Cerebellar nuclear complex (tissue), 1 donor: ENCODE measurements around the gene SULT2B1.

ENCODE experiments used
- DNase-seq, 2 experiments: peaks; one replicate each; lab custom pipeline; 2025; lab: John Stamatoyannopoulos, UW

The SULT2B1 gene

GRCh38 chr19:48600679-48601417 is 48.9 kb downstream of the SULT2B1 start:
- DNase-seq: no peak

- no peak for DNase-seq
These were observed 51.0 kb downstream of the SULT2B1 start for GRCh38 chr19:48603001-48603400.

- DNase-seq: no peak
These were observed 51.5 kb downstream of the SULT2B1 start for GRCh38 chr19:48603449-48603848.

- no peak for DNase-seq
These were observed 51.9 kb downstream of the SULT2B1 start for GRCh38 chr19:48603850-48604249.

- DNase-seq: no peak
These were observed 54.7 kb downstream of the SULT2B1 start, which contains the start of gene SPACA4 for GRCh38 chr19:48606463-48607358. TSS of gene SPACA4 (plus strand) at chr19:48606742. CDS start at chr19:48606979, 237 bp downstream.

- no peak for DNase-seq
These were observed 55.4 kb downstream of the SULT2B1 start for GRCh38 chr19:48607359-48607755.

GRCh38 chr19:48608798-48609263 is 56.9 kb downstream of the SULT2B1 start:
- no peak for DNase-seq

GRCh38 chr19:48609571-48610108 is 57.7 kb downstream of the SULT2B1 start:
- no peak for DNase-seq

GRCh38 chr19:48611872-48612271 is 59.9 kb downstream of the SULT2B1 start:
- DNase-seq: no peak

- DNase-seq: no peak
These were observed 61.3 kb downstream of the SULT2B1 start for GRCh38 chr19:48613024-48613851.

GRCh38 chr19:48613852-48614435 is 62.0 kb downstream of the SULT2B1 start:
- DNase-seq: no peak

- no peak for DNase-seq
These were observed 62.7 kb downstream of the SULT2B1 start, which contains the start of gene FAM83E for GRCh38 chr19:48614436-48615230. TSS of gene FAM83E (minus strand) at chr19:48615076. CDS start at chr19:48613372, 1,704 bp downstream.

GRCh38 chr19:48615231-48616040 is 63.5 kb downstream of the SULT2B1 start:
- no peak for DNase-seq

GRCh38 chr19:48616041-48616436 is 64.1 kb downstream of the SULT2B1 start:
- no peak for DNase-seq

- no peak for DNase-seq
These were observed 64.6 kb downstream of the SULT2B1 start for GRCh38 chr19:48616491-48617056.

GRCh38 chr19:48617146-48617937 is 65.4 kb downstream of the SULT2B1 start:
- no peak for DNase-seq

- no peak for DNase-seq
These were observed 66.4 kb downstream of the SULT2B1 start for GRCh38 chr19:48618278-48618915.
